Measurements from ENCODE around the gene MBD5. TPM values are rescaled to one million over a fixed set of nuclear protein-coding genes. Genes with fewer than 3 reads are reported as not detected.

The MBD5 gene
- polyA plus RNA-seq, 1 donor (not counting 4 experiments of a cell fraction or from before 2014, with no cell fraction given) = 20.1 TPM

- Histone ChIP-seq H2AFZ (ENCODE audit: control insufficient read depth, low read length) (no peak overlapping the region), H3K79me2 (ENCODE audit: control insufficient read depth, insufficient read depth, low read length) (no peaks in the 10 kb centered on the region), H4K20me1 (ENCODE audit: control insufficient read depth, extremely low read depth, insufficient read depth, low read length) (no peaks in the 10 kb centered on the region), H3K4me1 (ENCODE audit: control insufficient read depth, extremely low read depth, insufficient read depth, low read length) (no peaks in the 10 kb centered on the region), H3K9me3 (ENCODE audit: control insufficient read depth, low read depth, low read length) (no peaks in the 10 kb centered on the region), H3K27me3 (ENCODE audit: control insufficient read depth, extremely low read depth, insufficient read depth, low read length) (peaks cover 3% of the 10 kb centered on the region), H3K9me1 (ENCODE audit: control insufficient read depth, extremely low read depth, insufficient read depth, low read length) (no peaks in the 10 kb centered on the region), H3K27ac (ENCODE audit: control insufficient read depth, insufficient read depth, low read length) (no peak overlapping the region), H3K4me2 (ENCODE audit: control insufficient read depth, extremely low read depth, insufficient read depth, low read depth, low read length) (no peak overlapping the region), H3K9ac (ENCODE audit: control insufficient read depth, extremely low read depth, insufficient read depth, low read length) (no peak overlapping the region), H3K36me3 (ENCODE audit: control insufficient read depth in 2 of 2, extremely low read depth in 1 of 2, insufficient read depth in 2 of 2, low read length in 2 of 2) (peaks cover 0 to 3% of the 10 kb centered on the region in 2 experiments), H3K4me3 (ENCODE audit: control insufficient read depth in 2 of 3, extremely low read depth in 1 of 3, insufficient read depth in 2 of 3, low read depth in 1 of 3, low read length in 3 of 3) (no peak overlapping the region)
- FAIRE-seq (no peak), DNase-seq (ENCODE audit: low read depth, low spot score) (no peak)
- dilution Hi-C loops (cut with MboI; ENCODE audit: extremely low pct_ligation_motif_present, low sequenced_read_pairs) = no loop called here
- TF ChIP-seq, protein P1, sequence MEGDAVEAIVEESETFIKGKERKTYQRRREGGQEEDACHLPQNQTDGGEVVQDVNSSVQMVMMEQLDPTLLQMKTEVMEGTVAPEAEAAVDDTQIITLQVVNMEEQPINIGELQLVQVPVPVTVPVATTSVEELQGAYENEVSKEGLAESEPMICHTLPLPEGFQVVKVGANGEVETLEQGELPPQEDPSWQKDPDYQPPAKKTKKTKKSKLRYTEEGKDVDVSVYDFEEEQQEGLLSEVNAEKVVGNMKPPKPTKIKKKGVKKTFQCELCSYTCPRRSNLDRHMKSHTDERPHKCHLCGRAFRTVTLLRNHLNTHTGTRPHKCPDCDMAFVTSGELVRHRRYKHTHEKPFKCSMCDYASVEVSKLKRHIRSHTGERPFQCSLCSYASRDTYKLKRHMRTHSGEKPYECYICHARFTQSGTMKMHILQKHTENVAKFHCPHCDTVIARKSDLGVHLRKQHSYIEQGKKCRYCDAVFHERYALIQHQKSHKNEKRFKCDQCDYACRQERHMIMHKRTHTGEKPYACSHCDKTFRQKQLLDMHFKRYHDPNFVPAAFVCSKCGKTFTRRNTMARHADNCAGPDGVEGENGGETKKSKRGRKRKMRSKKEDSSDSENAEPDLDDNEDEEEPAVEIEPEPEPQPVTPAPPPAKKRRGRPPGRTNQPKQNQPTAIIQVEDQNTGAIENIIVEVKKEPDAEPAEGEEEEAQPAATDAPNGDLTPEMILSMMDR (optimal IDR thresholded peaks at IDR 0.05 in 1 of 3, IDR thresholded peaks at IDR 0.05 in 1 of 3, conservative IDR thresholded peaks at IDR 0.05 in 1 of 3; ENCODE audit: extremely low read depth in 1 of 3, insufficient read depth in 2 of 3, low read length in 3 of 3) = no peak
- no peak for TF ChIP-seq EZH2 (IDR thresholded peaks at IDR 0.05; ENCODE audit: low read length)
Measured at GRCh38 chr2:148487439-148487838, 466.5 kb downstream of the MBD5 start.

DNA sequence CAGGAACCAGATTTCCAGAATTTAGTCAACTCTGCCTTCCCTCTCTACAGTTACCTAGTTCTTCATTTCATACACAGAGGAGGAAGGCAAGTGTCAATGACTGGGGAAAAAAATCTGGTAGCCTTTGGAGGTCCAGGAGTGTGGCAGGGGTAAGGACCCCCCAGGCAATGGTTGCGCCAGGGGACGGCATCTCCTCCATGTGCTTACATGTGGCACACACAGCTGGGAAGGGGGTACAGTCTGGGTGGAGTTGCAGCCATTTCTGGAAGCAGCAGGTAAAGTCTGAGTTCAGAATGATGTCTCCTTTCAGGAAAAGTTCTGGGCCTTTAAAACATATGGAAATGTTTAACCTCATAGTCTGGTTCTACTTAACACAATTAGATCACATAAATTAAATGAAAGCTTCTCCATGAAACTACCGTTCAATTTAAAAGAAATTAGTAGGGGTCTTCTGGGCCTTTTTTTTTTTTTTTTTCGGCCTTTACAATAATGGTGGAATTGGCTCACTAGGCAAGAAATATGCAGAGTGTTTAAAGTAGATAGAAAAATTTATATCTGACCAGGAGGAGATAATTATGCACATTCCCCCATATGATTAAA is 470.0 kb downstream of the MBD5 start:
- dilution Hi-C loops (cut with MboI; ENCODE audit: extremely low pct_ligation_motif_present, low sequenced_read_pairs) = no loop called here
- DNase-seq (ENCODE audit: low read depth, low spot score) (no peak), FAIRE-seq (no peak)
- peaks cover 0 to 3% of the 10 kb centered on the region in 2 experiments for H3K36me3 ChIP-seq (ENCODE audit: control insufficient read depth in 2 of 2, extremely low read depth in 1 of 2, insufficient read depth in 2 of 2, low read length in 2 of 2)
- H4K20me1 ChIP-seq (ENCODE audit: control insufficient read depth, extremely low read depth, insufficient read depth, low read length) = no peaks in the 10 kb centered on the region
- H3K79me2 ChIP-seq (ENCODE audit: control insufficient read depth, insufficient read depth, low read length) = no peaks in the 10 kb centered on the region
- H3K27ac ChIP-seq (ENCODE audit: control insufficient read depth, insufficient read depth, low read length) = no peak overlapping the region
- H3K9me1 ChIP-seq (ENCODE audit: control insufficient read depth, extremely low read depth, insufficient read depth, low read length) = no peaks in the 10 kb centered on the region
- H3K9me3 ChIP-seq (ENCODE audit: control insufficient read depth, low read depth, low read length) = no peaks in the 10 kb centered on the region
- H3K27me3 ChIP-seq (ENCODE audit: control insufficient read depth, extremely low read depth, insufficient read depth, low read length) = no peaks in the 10 kb centered on the region
- no peak overlapping the region for H3K9ac ChIP-seq (ENCODE audit: control insufficient read depth, extremely low read depth, insufficient read depth, low read length)
- TF ChIP-seq, protein P1 (optimal IDR thresholded peaks at IDR 0.05 in 1 of 3, IDR thresholded peaks at IDR 0.05 in 1 of 3, conservative IDR thresholded peaks at IDR 0.05 in 1 of 3; ENCODE audit: extremely low read depth in 1 of 3, insufficient read depth in 2 of 3, low read length in 3 of 3) = no peak
- TF ChIP-seq EZH2 (IDR thresholded peaks at IDR 0.05; ENCODE audit: low read length) = no peak
- no peak overlapping the region for H3K4me3 ChIP-seq (ENCODE audit: control insufficient read depth in 2 of 3, extremely low read depth in 1 of 3, insufficient read depth in 2 of 3, low read depth in 1 of 3, low read length in 3 of 3)
- H3K4me2 ChIP-seq (ENCODE audit: control insufficient read depth, extremely low read depth, insufficient read depth, low read depth, low read length) = no peak overlapping the region
- no peak overlapping the region for H2AFZ ChIP-seq (ENCODE audit: control insufficient read depth, low read length)
- no peaks in the 10 kb centered on the region for H3K4me1 ChIP-seq (ENCODE audit: control insufficient read depth, extremely low read depth, insufficient read depth, low read length)
